Left colon (tissue), 2 donors: Measurements from ENCODE around the gene GRIK5. TPM values are rescaled to one million over a fixed set of nuclear protein-coding genes. Genes with fewer than 3 reads are reported as not detected.

Experiments used
- ATAC-seq: fragments of 200-7000 bp; cut with Tn5 transposase; one replicate; pipeline ENCODE4 v1.9.1; 2020; ENCODE audit warnings: mild to moderate bottlenecking, moderate library complexity
- DNase-seq, 2 donors: peaks; one replicate each; pipeline ENCODE4 v3.0.0-alpha.2; 2020
- intact Hi-C, 2 donors: fragments of 100-400 bp; cut with DNase I in 1 of 2; cut with micrococcal nuclease in 1 of 2; formaldehyde crosslinking; loops; one replicate each; pipeline versions ENCODE4 v1.11.2 to v1.14.0; 2022; cut with DNase I, micrococcal nuclease
- total RNA-seq, 2 donors: library from RNA; stranded (reverse); fragmentation: NEBNext Ultra II Directional; extraction: Animal tissue kit (Norgen Biotek cat#: 25700); gene quantifications; one replicate each; pipeline ENCODE4 v1.2.1, GENCODE V29; 2021
- donor health status: DM: no; HTN: no; CAD: no.
- donor health status: DM: yes; HTN: yes; CAD: no.

The GRIK5 gene
- total RNA-seq, 2 donors from 2014 or later: 1.0 to 2.6 TPM

GRCh38 chr19:42097461-42097860 lies 27.5 kb upstream of the GRIK5 start:
- ATAC-seq (no peak), DNase-seq (no peak)
- intact Hi-C loops: no loop called here

- intact Hi-C loops: no loop called here
- DNase-seq (no peak), ATAC-seq (no peak)
These were observed 26.3 kb upstream of the GRIK5 start for GRCh38 chr19:42096255-42096837.

- ATAC-seq (no peak), DNase-seq (no peak)
- intact Hi-C loops: no loop called here
These were observed 25.8 kb upstream of the GRIK5 start for GRCh38 chr19:42095814-42096230.

GRCh38 chr19:42095142-42095813 lies 25.3 kb upstream of the GRIK5 start:
- ATAC-seq (no peak), DNase-seq (no peak)
- intact Hi-C loops: no loop called here

GRCh38 chr19:42093926-42094325 lies 23.9 kb upstream of the GRIK5 start:
- ATAC-seq: peak; percentile 49
- DNase-seq: no peak
- intact Hi-C loops: no loop called here

- ATAC-seq (no peak), DNase-seq (no peak)
- intact Hi-C loops: no loop called here
These were observed 23.5 kb upstream of the GRIK5 start for GRCh38 chr19:42093505-42093904.

- intact Hi-C loops: no loop called here
- peak; percentile 47 to 61 for DNase-seq
- ATAC-seq: peak; percentile 78
These were observed 22.3 kb upstream of the GRIK5 start for GRCh38 chr19:42092350-42092749.

GRCh38 chr19:42091742-42092141 lies 21.7 kb upstream of the GRIK5 start:
- peak; percentile 57 to 71 for DNase-seq
- ATAC-seq: peak; percentile 89
- intact Hi-C loops: no loop called here

- no peak for DNase-seq
- no peak for ATAC-seq
- intact Hi-C loops: no loop called here
These were observed 21.3 kb upstream of the GRIK5 start for GRCh38 chr19:42091300-42091699.

GRCh38 chr19:42090672-42091071 lies 20.7 kb upstream of the GRIK5 start:
- intact Hi-C loops: no loop called here
- DNase-seq: no peak

GRCh38 chr19:42089772-42090171 lies 19.8 kb upstream of the GRIK5 start:
- intact Hi-C loops: no loop called here
- DNase-seq: no peak

More at GRCh38 chr19:42090672-42091071, 20.7 kb upstream of the GRIK5 start:
- no peak for ATAC-seq

GRCh38 chr19:42089191-42089750 lies 19.3 kb upstream of the GRIK5 start:
- no peak for DNase-seq
- no peak for ATAC-seq
- intact Hi-C loops: no loop called here

More at GRCh38 chr19:42089772-42090171, 19.8 kb upstream of the GRIK5 start:
- no peak for ATAC-seq

- no peak for DNase-seq
- intact Hi-C loops: no loop called here
- no peak for ATAC-seq
These were observed 18.6 kb upstream of the GRIK5 start for GRCh38 chr19:42088471-42089190.

GRCh38 chr19:42086770-42087550 lies 17.0 kb upstream of the GRIK5 start:
- DNase-seq (no peak), ATAC-seq (no peak)
- intact Hi-C loops: no loop called here

- no peak for ATAC-seq
- intact Hi-C loops: no loop called here
- no peak for DNase-seq
These were observed 16.3 kb upstream of the GRIK5 start for GRCh38 chr19:42086188-42086736.

GRCh38 chr19:42083537-42083936 lies 13.5 kb upstream of the GRIK5 start:
- DNase-seq: no peak
- intact Hi-C loops: no loop called here
- no peak for ATAC-seq

GRCh38 chr19:42081584-42082203 lies 11.7 kb upstream of the GRIK5 start:
- peak; percentile 82 for ATAC-seq
- intact Hi-C loops: no loop called here

GRCh38 chr19:42080764-42081375 lies 10.9 kb upstream of the GRIK5 start:
- DNase-seq (no peak), ATAC-seq (no peak)
- intact Hi-C loops: no loop called here

More at GRCh38 chr19:42081584-42082203, 11.7 kb upstream of the GRIK5 start:
- DNase-seq: peak in 1 of 2 donors; percentile 18
